Right ventricle myocardium superior (tissue), 1 donor: ENCODE data around the gene CD99L2. TPM values are rescaled to one million over a fixed set of nuclear protein-coding genes. Genes with fewer than 3 reads are reported as not detected.

Source experiments
- ATAC-seq: fragments of 200-7000 bp; cut with Tn5 transposase; one replicate; pipeline ENCODE4 v1.9.1; 2020; ENCODE audit warnings: mild to moderate bottlenecking; ENCODE audit not compliant: poor library complexity
- DNase-seq: peaks from one replicate; pipeline ENCODE4 v3.0.0-alpha.2; 2020
- intact Hi-C: fragments of 100-400 bp; cut with DNase I; formaldehyde crosslinking; loops from one replicate; pipeline ENCODE4 v1.11.2; 2022
- total RNA-seq: library from RNA; stranded (reverse); fragmentation: NEBNext Ultra II Directional; extraction: Animal tissue kit (Norgen Biotek cat#: 25700); gene quantifications from one replicate; pipeline ENCODE4 v1.2.1, GENCODE V29; 2021
- donor health status: DM: no; HTN: yes; CAD: no; lungs with severe emphysema.

The CD99L2 gene
- total RNA-seq, 1 donor from 2014 or later, result 71.5 TPM

GRCh38 chrX:150870029-150870428, 28.4 kb downstream of the CD99L2 start:
- ATAC-seq (peak; percentile 32), DNase-seq (no peak)
- intact Hi-C loops, result no loop called here

- intact Hi-C loops, result no loop called here
- ATAC-seq, result peak; percentile 82
Observed at GRCh38 chrX:150869450-150869849, 29.0 kb downstream of the CD99L2 start.

GRCh38 chrX:150868625-150869024, 29.8 kb downstream of the CD99L2 start:
- intact Hi-C loops, result no loop called here
- no peak for DNase-seq
- no peak for ATAC-seq

More at GRCh38 chrX:150869450-150869849, 29.0 kb downstream of the CD99L2 start:
- no peak for DNase-seq

- intact Hi-C loops, result no loop called here
- DNase-seq, result no peak
- ATAC-seq, result no peak
Observed at GRCh38 chrX:150864127-150864526, 34.3 kb downstream of the CD99L2 start.

- ATAC-seq (no peak), DNase-seq (no peak)
- intact Hi-C loops, result no loop called here
Observed at GRCh38 chrX:150863191-150863590, 35.3 kb downstream of the CD99L2 start.

GRCh38 chrX:150857453-150857852, 41.0 kb downstream of the CD99L2 start:
- intact Hi-C loops, result no loop called here
- DNase-seq, result no peak
- ATAC-seq, result no peak

- no peak for ATAC-seq
- DNase-seq, result no peak
- intact Hi-C loops, result no loop called here
Observed at GRCh38 chrX:150856785-150857184, 41.7 kb downstream of the CD99L2 start.

- intact Hi-C loops, result no loop called here
Observed at GRCh38 chrX:150856101-150856500, 42.4 kb downstream of the CD99L2 start.

GRCh38 chrX:150854856-150855255, 43.6 kb downstream of the CD99L2 start:
- DNase-seq (no peak), ATAC-seq (no peak)
- intact Hi-C loops, result no loop called here

More at GRCh38 chrX:150856101-150856500, 42.4 kb downstream of the CD99L2 start:
- no peak for DNase-seq
- no peak for ATAC-seq

- ATAC-seq (no peak), DNase-seq (no peak)
- intact Hi-C loops, result no loop called here
Observed at GRCh38 chrX:150849996-150850720, 48.3 kb downstream of the CD99L2 start.

- no peak for DNase-seq
- no peak for ATAC-seq
- intact Hi-C loops, result no loop called here
Observed at GRCh38 chrX:150849486-150849885, 49.0 kb downstream of the CD99L2 start.

GRCh38 chrX:150848914-150849365, 49.5 kb downstream of the CD99L2 start:
- no peak for DNase-seq
- ATAC-seq, result no peak
- intact Hi-C loops, result no loop called here

- DNase-seq, result no peak
- no peak for ATAC-seq
- intact Hi-C loops, result no loop called here
Observed at GRCh38 chrX:150847088-150847487, 51.4 kb downstream of the CD99L2 start.

GRCh38 chrX:150846130-150846529, 52.3 kb downstream of the CD99L2 start:
- intact Hi-C loops, result no loop called here
- DNase-seq, result no peak
- ATAC-seq, result no peak

- ATAC-seq, result no peak
- intact Hi-C loops, result no loop called here
Observed at GRCh38 chrX:150845091-150845490, 53.4 kb downstream of the CD99L2 start.

GRCh38 chrX:150844016-150844415, 54.5 kb downstream of the CD99L2 start:
- no peak for DNase-seq
- intact Hi-C loops, result no loop called here
- no peak for ATAC-seq

More at GRCh38 chrX:150845091-150845490, 53.4 kb downstream of the CD99L2 start:
- no peak for DNase-seq

- intact Hi-C loops, result no loop called here
- ATAC-seq (no peak), DNase-seq (no peak)
Observed at GRCh38 chrX:150842198-150842685, 56.2 kb downstream of the CD99L2 start.

- intact Hi-C loops, result no loop called here
- ATAC-seq, result no peak
- no peak for DNase-seq
Observed at GRCh38 chrX:150841456-150842197, 56.8 kb downstream of the CD99L2 start.

GRCh38 chrX:150837845-150838244, 60.6 kb downstream of the CD99L2 start:
- ATAC-seq (no peak), DNase-seq (no peak)
- intact Hi-C loops, result no loop called here

- ATAC-seq (no peak), DNase-seq (no peak)
- intact Hi-C loops, result no loop called here
Observed at GRCh38 chrX:150834695-150835094, 63.8 kb downstream of the CD99L2 start.
